H4 (cell line): ENCODE results near the gene C5orf58. TPM values are rescaled to one million over a fixed set of nuclear protein-coding genes. Genes with fewer than 3 reads are reported as not detected.

Source experiments
- DNase-seq: peaks from one replicate; pipeline ENCODE4 v3.0.0-alpha.2; 2015; ENCODE audit warnings: low spot score
- total RNA-seq: library from RNA; depleted of rRNA; stranded (reverse); fragments of >200 nt; shearing (Covaris generic); gene quantifications from 2 replicates; pipeline ENCODE4 v1.2.3, GENCODE V29; 2014

C5orf58 gene
- total RNA-seq, 1 experiment from 2014 or later, result not detected

DNA sequence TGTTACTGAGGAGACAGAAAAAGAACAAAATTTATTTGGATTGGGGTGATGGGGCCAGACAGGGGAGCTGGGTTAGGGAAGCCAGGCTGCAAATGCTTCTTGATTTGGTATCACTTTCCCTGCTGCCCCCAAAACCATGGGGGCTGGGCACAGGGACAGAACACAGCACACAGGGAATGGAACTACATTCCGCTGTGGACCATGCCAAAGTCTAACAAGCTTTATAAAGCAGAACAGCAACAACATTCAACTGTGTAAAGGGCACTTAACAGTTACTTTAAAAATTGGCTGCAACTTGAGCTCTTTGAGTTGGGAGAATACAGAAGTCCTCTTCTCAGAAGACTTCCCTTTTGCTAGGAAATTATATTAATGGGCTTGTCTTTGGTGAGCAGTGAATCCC lies 23.8 kb downstream of the C5orf58 start:
- DNase-seq, result no peak

DNA sequence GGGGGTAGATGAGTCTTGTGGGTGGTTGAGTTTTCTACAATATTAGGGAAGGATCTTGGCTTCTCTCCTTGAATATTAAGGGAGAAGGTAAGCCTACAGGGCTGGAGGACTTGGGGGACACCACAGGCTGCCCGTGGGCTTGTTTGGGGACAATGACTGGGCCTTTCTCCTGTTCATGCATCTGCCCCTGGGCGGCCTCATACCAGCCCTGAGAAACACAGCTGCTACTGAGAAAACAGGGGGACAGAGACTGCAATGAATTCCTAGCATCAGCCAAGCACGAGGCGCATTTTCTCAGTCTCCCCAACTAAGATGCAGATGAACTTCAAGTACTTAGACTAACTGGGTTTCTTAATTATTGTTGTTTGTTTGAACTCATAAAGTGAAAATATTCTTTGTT lies 24.6 kb downstream of the C5orf58 start:
- DNase-seq, result no peak

- DNase-seq, result no peak
These were observed 28.8 kb downstream of the C5orf58 start for GRCh38 chr5:170261528-170262043.

GRCh38 chr5:170262061-170263045 lies 29.6 kb downstream of the C5orf58 start:
- DNase-seq, result no peak

DNA sequence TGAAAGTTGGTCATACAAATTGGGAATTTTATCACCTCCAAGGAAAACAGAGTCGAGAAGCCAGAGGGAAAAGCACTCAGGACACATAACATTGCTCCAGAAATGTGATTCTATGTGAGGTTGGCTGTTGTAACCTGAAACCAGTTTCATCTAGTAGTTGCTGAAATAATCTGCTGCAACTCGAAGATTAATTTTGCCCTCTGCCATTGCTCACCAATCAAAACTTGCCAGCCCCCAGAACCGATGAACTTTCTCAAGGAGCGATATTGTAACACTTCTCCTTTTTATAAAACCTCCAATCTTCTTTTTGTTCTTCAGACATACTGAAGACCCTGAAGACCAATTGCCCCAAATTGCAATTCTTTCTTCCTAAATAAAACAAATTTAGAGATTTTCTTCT lies 31.1 kb downstream of the C5orf58 start:
- no peak for DNase-seq

GRCh38 chr5:170265522-170265921 lies 32.7 kb downstream of the C5orf58 start:
- DNase-seq, result no peak

- no peak for DNase-seq
These were observed 34.0 kb downstream of the C5orf58 start for GRCh38 chr5:170266570-170267381.

GRCh38 chr5:170267431-170268152 lies 34.8 kb downstream of the C5orf58 start:
- DNase-seq, result peak; percentile 66

GRCh38 chr5:170268153-170268689 lies 35.4 kb downstream of the C5orf58 start:
- DNase-seq, result no peak

DNA sequence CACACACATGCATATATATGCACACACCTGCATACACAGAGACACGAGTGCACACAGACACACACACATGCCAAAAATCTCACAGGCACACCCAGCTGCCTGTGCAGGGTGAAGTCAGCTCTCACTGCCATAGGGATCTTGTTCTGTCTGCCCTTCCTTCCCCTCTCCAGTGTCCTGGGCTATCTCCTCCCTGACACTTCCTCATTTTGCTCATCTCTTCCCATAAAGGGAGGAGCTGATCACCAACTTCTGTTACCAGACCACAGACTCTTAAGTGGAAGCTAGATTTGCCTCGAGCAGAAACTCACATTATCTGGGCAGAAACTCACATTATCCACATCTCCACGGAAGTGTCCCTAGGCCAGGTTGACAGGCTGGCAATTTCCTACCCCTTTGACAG lies 36.1 kb downstream of the C5orf58 start:
- no peak for DNase-seq

DNA sequence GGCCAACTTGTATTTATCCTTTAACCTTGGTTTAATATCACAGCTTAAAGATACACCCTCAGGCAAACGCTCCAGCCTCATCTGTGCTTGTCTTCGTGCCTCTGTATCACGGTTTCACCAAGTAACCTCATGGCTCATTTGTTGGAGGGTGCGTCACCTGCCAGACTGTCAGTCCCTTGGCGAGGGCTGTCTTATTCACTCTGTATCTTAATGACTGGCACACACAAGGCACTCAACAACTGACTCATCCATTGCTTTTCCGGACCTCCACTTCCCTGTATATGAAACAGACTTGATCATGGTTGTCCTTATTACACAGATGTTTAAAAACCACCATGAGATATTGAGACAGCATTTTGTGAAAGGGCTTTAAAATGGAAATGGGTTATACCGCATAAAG lies 36.8 kb downstream of the C5orf58 start:
- DNase-seq, result no peak

GRCh38 chr5:170270293-170271069 lies 37.7 kb downstream of the C5orf58 start:
- no peak for DNase-seq

GRCh38 chr5:170273968-170274710 lies 41.4 kb downstream of the C5orf58 start:
- DNase-seq, result peak; percentile 27

GRCh38 chr5:170275376-170275994 lies 42.7 kb downstream of the C5orf58 start:
- no peak for DNase-seq

- no peak for DNase-seq
These were observed 43.4 kb downstream of the C5orf58 start for GRCh38 chr5:170276140-170276539.

GRCh38 chr5:170277867-170278281 lies 45.1 kb downstream of the C5orf58 start:
- no peak for DNase-seq

DNA sequence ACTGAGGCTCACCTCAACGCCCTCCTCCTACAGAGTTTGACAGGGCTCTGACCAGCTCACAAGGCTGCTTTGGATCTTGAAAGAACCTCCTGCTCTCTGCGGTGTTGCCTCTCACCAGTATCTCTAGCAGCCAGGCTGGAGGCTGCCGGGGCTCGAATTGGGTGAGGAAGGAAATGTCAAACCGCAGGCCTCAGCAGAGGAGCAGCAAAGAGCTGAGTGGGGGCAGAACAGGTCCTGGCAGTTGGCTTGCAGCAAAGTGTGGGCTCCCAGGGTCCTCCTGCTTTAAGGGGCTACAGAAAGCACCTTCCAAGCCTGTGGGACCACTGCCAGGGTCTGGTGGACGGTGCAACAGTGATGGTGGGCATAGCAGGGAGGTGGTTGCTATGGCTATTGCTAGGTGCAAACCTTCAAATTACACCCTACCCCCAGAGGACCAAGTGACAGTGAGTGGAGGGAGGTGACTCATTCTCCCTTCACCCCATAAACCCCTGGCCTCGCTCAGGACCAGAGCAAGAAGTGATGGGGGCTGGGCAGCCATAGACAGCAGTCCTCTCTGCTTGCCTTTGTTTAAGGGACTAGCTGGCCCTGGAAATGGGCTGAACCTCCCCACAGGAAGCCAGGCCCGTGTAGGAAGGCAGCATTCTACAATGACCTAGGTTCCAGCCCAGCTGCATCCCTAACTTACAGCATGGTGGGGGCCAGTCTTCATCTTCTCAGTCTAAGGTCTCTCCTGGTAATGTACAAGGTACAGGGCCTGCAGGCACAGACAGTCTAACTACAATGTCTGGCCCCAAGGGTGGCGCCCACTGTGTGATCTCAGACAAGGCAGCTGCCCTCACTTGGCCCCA lies 46.0 kb downstream of the C5orf58 start:
- no peak for DNase-seq

DNA sequence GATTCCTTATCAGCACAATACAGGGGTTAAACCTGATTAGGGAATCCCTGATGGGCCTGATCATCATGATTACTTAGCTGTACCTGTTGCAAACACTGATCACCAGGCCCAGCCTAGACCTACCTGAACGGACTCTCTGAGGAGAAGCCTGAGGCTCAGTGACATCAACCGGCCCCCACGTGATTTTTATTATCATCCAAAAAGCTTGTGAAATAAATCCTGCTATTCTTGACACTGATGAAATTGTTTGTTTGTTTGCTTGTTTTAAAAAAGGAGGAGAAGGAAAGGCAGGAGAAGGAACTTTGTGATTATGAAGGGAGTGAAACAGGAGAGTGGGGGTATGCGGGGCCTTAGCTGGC lies 46.7 kb downstream of the C5orf58 start:
- DNase-seq, result no peak
